GM19463 (cell line): ENCODE results near the gene SMTNL1.

Experiments
- ATAC-seq: cut with Tn5 transposase; IDR thresholded peaks from one replicate; pipeline ENCODE4 v1.9.1; 2021; ENCODE audit warnings: mild to moderate bottlenecking, moderate library complexity; ENCODE audit not compliant: unreplicated experiment

Gene SMTNL1

GRCh38 chr11:57543593-57543992 is 6.2 kb downstream of the SMTNL1 start:
- ATAC-seq, result no peak

DNA sequence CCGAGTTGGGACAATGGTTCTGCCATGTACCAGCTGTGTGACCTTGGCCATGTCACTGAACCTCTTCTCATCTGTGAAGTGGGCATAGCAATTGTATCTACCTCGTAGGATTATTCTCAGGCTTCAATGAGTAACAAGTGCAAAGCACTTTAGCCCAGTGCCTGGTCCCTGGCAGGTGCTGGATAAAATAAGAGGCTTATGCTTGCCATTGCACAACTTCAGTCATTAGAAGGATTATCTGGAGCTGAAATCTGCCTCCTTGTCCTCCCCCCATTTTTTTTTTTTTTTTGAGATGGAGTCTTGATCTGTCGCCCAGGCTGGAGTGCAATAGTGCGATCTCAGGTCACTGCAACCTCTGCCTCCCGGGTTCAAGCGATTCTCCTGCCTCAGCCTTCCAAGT is 7.2 kb downstream of the SMTNL1 start:
- ATAC-seq, result no peak

DNA sequence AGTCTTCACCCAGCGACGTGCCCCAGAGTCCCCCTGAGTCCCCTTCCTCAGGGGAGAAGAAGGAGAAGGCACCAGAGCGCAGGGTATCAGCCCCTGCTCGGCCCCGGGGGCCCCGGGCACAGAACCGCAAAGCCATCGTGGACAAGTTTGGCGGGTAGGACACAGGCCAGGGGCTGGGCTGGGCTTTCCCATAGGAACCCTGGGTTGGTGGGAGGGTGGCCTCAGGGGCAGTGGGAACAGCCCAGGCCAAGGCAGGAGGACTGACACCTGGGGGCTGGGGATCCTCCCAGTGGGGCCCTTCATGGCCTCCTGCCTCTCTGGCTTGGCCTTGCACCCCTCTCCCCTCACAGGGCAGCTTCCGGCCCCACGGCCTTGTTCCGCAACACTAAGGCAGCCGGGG is 8.5 kb downstream of the SMTNL1 start:
- no peak for ATAC-seq

DNA sequence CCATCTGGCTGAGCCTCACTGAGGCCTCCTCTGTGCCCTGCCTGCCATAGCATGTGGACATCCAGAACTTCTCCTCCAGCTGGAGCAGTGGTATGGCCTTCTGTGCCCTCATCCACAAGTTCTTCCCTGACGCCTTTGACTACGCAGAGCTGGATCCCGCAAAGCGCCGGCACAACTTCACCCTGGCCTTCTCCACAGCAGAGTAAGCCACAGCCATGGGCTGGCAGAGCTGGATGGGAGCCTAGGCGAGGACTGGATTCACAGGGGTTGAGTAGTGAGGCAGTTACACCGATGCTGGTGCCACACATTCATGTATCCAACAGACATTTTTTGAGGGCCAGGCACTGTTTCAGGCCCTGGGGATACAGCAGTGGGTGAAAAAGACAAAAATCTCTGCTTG is 9.1 kb downstream of the SMTNL1 start:
- ATAC-seq, result no peak

DNA sequence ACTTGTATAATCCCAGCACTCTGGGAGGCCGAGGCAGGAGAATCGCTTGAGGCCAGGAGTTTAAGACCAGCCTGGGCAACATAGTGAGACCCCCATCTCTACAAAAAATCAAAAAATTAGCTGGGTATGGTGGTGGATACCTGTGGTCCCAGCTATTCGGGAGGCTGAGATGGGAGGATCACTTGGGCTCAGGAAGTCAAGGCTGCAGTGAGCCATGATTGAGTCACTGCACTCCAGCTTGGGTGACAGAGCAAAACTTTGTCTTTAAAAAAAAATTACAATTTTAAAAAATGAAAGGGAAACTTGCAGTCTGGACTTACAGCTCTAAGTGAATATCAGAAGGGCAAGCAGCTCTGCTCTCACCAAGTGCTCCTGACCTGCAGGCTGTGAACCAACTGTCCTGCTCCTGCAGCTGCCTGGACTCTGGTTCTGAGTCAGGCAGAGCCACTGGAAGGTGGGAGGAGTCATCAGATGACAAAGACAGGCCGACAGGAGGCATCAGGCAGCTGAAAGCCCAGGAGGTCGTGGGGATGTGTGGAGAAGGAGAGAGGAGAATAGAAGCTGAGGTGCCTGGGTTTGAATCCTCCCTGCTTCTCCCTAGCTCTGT is 9.6 kb downstream of the SMTNL1 start:
- peak; percentile 77 for ATAC-seq

DNA sequence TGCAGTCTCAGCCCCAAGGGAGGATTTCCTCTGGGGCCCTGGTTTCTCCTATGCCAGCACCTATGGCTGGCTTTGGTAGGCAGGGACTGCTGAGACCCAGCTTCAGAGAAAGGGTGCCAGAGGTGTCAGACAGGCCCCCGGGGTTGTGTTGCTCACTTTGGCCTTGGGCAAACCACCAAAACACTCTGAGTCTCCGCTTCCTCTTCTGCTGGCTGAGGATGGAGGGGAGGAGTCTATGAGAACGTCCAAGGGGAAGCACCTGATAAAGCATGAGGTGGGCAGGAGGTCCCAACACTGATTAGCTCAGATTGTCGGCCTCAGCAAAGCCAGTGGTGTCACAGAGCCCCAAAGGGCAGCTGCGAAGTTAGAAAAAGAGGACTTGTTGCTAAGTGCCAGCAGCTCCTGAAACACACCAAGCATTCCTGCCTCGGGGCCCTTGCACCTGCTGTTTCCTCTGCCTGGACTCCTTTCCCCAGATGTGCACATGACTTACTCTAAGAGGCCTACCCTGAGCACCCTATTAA is 10.5 kb downstream of the SMTNL1 start:
- peak; percentile 83 for ATAC-seq

- ATAC-seq, result no peak
Observed at GRCh38 chr11:57549983-57550382, 12.6 kb downstream of the SMTNL1 start.

GRCh38 chr11:57551941-57552340 is 14.5 kb downstream of the SMTNL1 start:
- ATAC-seq, result no peak

DNA sequence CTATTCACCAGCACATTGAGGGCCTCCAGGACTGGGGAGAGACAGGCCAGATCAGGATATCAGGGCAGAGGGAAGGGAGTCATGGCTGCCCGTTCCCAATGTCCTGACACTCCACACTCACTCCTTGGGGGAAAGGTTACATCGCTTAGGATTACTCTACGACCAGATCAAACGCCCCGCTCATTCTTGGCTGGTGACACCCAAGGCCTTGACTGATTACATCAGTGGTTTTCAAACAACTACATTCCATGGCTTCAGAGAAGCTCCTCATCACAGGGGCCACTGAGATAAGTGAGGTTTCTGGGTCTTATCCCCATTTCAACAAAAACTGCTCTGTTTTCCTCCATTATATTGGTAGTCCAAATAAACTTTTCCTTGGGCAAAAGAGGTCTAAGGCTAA is 15.1 kb downstream of the SMTNL1 start:
- no peak for ATAC-seq

DNA sequence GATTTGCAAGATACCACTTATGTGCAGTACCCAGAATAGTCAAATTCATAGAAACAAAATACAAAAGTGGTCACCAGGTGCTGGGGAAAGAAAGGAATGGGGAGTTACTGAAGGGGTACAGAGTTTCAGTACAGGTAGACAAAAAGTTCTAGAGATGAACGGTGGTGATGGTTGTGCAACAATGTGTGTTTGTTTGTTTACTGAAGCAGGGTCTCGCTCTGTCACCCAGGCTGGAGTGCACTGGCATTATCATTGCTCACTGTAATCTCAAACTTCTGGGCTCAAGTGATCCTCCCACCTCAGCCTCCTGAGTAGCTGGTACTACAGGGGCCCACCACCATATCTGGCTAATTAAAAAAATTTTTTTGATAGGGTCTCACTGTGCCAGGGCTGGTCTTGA is 18.0 kb downstream of the SMTNL1 start:
- no peak for ATAC-seq

DNA sequence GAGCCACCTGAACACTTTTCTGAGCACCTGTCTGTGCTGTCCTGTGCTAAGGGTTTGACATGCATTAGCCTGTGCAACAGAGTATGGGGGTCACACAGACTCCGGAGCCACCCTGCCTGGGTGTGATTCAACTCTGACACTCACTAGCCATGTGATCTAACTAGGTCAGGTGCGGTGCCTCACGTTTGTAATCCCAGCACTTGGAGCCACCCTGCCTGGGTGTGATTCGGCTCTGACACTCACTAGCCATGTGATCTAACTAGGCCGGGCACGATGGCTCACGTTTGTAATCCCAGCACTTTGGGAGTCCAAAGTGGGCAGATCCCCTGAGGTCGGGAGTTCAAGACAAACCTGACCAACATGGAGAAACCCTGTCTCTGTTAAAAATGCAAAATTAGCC is 18.6 kb downstream of the SMTNL1 start:
- no peak for ATAC-seq

GRCh38 chr11:57560146-57560545 is 22.8 kb downstream of the SMTNL1 start:
- ATAC-seq, result no peak

DNA sequence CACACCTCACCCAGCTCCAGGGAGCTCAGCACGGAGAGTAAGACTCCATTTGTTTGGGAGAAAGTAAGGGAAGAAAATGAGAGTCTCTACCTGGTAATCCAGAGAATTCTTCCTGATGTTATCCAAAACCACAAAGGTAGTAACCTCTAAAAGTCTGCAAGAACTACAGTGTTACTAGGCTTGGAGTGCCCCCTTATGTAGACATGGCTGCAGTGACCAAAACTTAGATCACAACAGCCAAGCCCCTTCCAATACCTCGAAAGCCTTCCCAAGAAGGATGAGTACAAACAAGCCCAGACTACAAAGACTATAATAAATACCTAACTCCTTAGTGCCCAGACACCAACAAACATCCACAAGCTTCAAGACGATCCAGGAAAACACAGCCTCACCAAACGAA is 25.2 kb downstream of the SMTNL1 start:
- no peak for ATAC-seq

DNA sequence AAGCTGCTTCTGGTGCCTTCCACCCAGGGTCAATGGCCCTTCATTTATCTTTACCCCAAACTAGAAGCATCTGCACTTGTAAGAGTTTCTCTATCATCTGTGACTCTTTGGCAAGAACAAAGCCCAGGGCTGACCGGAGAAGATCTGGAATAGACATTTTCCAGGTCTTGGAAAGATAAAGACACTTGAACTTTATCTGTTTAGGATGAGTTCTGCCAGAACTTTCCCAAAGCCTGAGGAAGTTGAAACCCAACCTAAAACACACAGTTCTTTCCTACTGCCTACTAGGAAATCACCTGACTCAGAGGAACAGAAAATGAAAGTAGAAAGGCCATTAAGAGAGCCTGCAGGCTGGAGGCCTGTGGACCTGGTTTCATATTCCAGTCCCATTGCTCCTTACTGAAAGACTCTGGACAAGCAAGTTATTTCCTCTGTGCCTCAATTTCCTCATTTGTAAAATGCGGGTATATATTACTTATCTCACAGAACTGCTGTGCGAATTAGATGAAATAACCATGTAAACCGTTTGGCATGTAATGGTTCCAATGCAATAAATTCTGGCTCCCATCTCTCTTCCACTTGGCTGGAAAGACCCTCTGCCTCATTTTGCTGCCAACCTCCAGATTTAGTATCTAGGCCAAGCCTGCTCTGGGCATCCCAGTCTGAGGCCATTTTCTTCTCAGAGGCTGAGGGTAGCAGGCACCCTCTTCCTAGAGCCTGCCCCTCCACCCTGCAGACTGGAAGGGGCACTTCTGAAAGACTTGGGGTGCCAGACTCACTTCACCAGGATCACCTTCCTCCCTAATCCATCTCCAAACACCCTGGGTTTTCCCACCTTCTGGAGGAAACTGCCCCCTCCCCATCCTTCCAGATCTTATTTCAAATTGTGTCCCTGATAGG is 28.9 kb downstream of the SMTNL1 start:
- peak; percentile 54 for ATAC-seq

DNA sequence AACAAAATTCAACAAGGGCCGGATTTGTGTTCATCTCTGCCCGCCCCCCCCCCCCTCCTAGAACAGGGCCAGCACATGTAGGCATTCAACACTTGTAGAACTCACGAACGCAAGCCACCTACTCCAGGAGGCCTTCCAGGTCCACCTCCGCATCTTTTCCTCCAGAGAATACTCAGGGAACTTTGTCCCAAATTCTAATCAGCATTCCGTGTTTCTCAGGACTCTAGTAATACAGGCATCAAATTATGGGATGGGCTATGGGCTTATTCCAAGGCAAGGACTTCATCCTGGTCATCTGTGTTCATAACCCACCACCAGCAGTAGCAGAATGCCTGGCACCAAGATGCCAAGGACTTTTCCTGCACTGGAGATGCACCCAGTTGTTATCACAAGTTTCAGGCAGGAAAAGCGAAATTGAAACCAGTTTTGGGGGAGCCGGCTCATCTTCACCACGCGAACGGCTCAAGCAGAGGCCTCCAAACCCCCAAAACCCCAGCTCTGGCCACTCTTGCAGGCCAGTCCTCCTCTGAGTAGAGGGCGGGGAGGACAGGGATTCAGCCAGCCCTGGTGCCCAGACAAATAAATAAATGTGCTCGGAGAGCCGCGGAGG is 29.6 kb downstream of the SMTNL1 start:
- peak; percentile 1 for ATAC-seq

- peak; percentile 66 for ATAC-seq
Observed at GRCh38 chr11:57567515-57568329, 30.3 kb downstream of the SMTNL1 start, which contains the start of gene UBE2L6. Gene UBE2L6 (minus strand): TSS chr11:57567672. CDS start chr11:57567611, 61 bp downstream.

- peak; percentile 1 for ATAC-seq
Observed at GRCh38 chr11:57568330-57568766, 31.0 kb downstream of the SMTNL1 start.

- ATAC-seq, result no peak
Observed at GRCh38 chr11:57571606-57572005, 34.2 kb downstream of the SMTNL1 start.

GRCh38 chr11:57574061-57574460 is 36.7 kb downstream of the SMTNL1 start:
- no peak for ATAC-seq

GRCh38 chr11:57584341-57584740 is 46.9 kb downstream of the SMTNL1 start:
- ATAC-seq, result no peak

GRCh38 chr11:57585301-57585700 is 47.9 kb downstream of the SMTNL1 start:
- peak; percentile 58 for ATAC-seq
